Fibroblast of lung (primary cell): Measurements from ENCODE around the gene THRA. TPM values are rescaled to one million over a fixed set of nuclear protein-coding genes. Genes with fewer than 3 reads are reported as not detected.

Source experiments
- DNase-seq, 2 donors: peaks; one replicate each; pipeline versions ENCODE4 v3.0.0 to v3.0.0-alpha.2; 2010; ENCODE audit warnings: low read depth in 2 of 2
- H2AFZ ChIP-seq: 2 replicates; pipeline ENCODE4 v1.5.1; 2012; ENCODE audit warnings: low read length, control low read depth, inconsistent platforms
- H3K27ac ChIP-seq: 2 replicates; pipeline ENCODE4 v1.5.1; 2011; ENCODE audit warnings: low read length, control low read depth; ENCODE audit not compliant: insufficient read depth
- H3K27me3 ChIP-seq: 2 replicates; pipeline ENCODE4 v1.5.1; 2011; ENCODE audit warnings: mild to moderate bottlenecking, low read length; ENCODE audit not compliant: control insufficient read depth, insufficient read depth
- H3K36me3 ChIP-seq: 2 replicates; pipeline ENCODE4 v1.5.1; 2011; ENCODE audit warnings: low read length; ENCODE audit not compliant: control insufficient read depth, insufficient read depth
- H3K4me1 ChIP-seq: 2 replicates; pipeline ENCODE4 v1.5.1; 2011; ENCODE audit warnings: low read length; ENCODE audit not compliant: control insufficient read depth, insufficient read depth; ENCODE audit errors: extremely low read depth
- H3K4me2 ChIP-seq: 2 replicates; pipeline ENCODE4 v1.5.1; 2011; ENCODE audit warnings: low read length, control low read depth; ENCODE audit not compliant: insufficient read depth; ENCODE audit errors: extremely low read depth
- H3K4me3 ChIP-seq, 4 experiments: fragments of 200-600 bp in 1 of 4; sonication (generic) in 1 of 4; replicated peaks in 1 of 4; 2 replicates each; pipeline ENCODE4 v1.5.1; 2011 to 2016; ENCODE audit warnings: low read length in 4 of 4, low read depth in 3 of 4, mild to moderate bottlenecking in 3 of 4, control low read depth in 2 of 4, inconsistent platforms in 1 of 4, mixed read lengths in 1 of 4; ENCODE audit not compliant: insufficient read depth in 1 of 4; ENCODE audit errors: control extremely low read depth in 1 of 4
- H3K79me2 ChIP-seq: 2 replicates; pipeline ENCODE4 v1.5.1; 2012; ENCODE audit warnings: mild to moderate bottlenecking, low read length, inconsistent platforms; ENCODE audit not compliant: control insufficient read depth, insufficient read depth
- H3K9ac ChIP-seq: 2 replicates; pipeline ENCODE4 v1.5.1; 2011; ENCODE audit warnings: mild to moderate bottlenecking, low read length, control low read depth; ENCODE audit not compliant: insufficient read depth
- H3K9me3 ChIP-seq: 2 replicates; pipeline ENCODE4 v1.5.1; 2012; ENCODE audit warnings: low read depth, low read length; ENCODE audit not compliant: control insufficient read depth, insufficient read depth
- H4K20me1 ChIP-seq: 2 replicates; pipeline ENCODE4 v1.5.1; 2011; ENCODE audit warnings: low read length; ENCODE audit not compliant: control insufficient read depth, insufficient read depth; ENCODE audit errors: extremely low read depth
- EZH2 ChIP-seq: IDR thresholded peaks from 2 replicates; pipeline ENCODE4 v1.5.1; 2012; ENCODE audit warnings: low read length, control low read depth, mild to moderate bottlenecking; ENCODE audit errors: missing control alignments
- polyA plus RNA-seq, 2 donors: library from polyadenylated mRNA; depleted of rRNA in 1 of 2; stranded (reverse) in 1 of 2; unstranded in 1 of 2; fragments of >200 nt; gene quantifications; 2 replicates each; pipeline ENCODE4 v1.2.1, GENCODE V29; 2011 to 2012; ENCODE audit warnings: missing spikeins in 1 of 2
- total RNA-seq: library from RNA; depleted of rRNA; stranded (reverse); fragments of >200 nt; gene quantifications from 2 replicates; pipeline ENCODE4 v1.2.1, GENCODE V29; 2014
- TF ChIP-seq, protein P1 (sequence below), 2 donors: IDR thresholded peaks in 1 of 2; conservative IDR thresholded peaks in 1 of 2; 1 replicate in 1 of 2; 2 replicates in 1 of 2; pipeline ENCODE4 v1.5.1; 2011 to 2012; ENCODE audit warnings: low read length in 2 of 2, control low read depth in 1 of 2, inconsistent platforms in 1 of 2, low read depth in 1 of 2, mild to moderate bottlenecking in 1 of 2

The THRA gene
- total and polyA plus RNA-seq, 2 donors (not counting 1 experiment from before 2014, with no cell fraction given) = 27.2 to 52.8 TPM

DNA sequence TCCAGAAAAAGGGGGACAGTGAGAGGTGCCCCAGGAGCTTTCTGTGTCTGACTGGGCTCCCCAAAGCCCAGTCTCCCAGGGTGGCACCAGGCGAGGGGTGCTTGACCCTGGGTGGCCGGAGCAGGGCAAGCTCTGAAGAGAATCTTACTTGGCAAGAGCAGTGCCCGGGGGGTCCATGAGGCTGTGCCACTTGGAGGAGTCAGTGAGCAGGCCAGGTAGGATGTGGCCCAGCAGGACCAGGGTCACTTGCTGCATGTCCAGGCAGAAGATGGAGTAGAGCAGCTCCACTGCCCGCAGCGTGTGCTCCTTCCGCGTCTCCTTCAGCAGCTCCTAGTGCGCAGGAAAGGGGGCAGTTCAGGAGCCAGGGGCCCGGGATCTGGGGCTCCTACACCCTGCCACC lies 40.3 kb upstream of the THRA start:
- H3K4me3 ChIP-seq = no peak overlapping the region
- H2AFZ ChIP-seq = no peak overlapping the region
- H3K9me3 ChIP-seq = no peaks in the 10 kb centered on the region
- no peak overlapping the region for H3K27ac ChIP-seq
- DNase-seq = no peak
- H4K20me1 ChIP-seq = no peaks in the 10 kb centered on the region
- no peak for TF ChIP-seq EZH2
- TF ChIP-seq, protein P1, sequence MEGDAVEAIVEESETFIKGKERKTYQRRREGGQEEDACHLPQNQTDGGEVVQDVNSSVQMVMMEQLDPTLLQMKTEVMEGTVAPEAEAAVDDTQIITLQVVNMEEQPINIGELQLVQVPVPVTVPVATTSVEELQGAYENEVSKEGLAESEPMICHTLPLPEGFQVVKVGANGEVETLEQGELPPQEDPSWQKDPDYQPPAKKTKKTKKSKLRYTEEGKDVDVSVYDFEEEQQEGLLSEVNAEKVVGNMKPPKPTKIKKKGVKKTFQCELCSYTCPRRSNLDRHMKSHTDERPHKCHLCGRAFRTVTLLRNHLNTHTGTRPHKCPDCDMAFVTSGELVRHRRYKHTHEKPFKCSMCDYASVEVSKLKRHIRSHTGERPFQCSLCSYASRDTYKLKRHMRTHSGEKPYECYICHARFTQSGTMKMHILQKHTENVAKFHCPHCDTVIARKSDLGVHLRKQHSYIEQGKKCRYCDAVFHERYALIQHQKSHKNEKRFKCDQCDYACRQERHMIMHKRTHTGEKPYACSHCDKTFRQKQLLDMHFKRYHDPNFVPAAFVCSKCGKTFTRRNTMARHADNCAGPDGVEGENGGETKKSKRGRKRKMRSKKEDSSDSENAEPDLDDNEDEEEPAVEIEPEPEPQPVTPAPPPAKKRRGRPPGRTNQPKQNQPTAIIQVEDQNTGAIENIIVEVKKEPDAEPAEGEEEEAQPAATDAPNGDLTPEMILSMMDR (conservative IDR thresholded peaks at IDR 0.05 in 1 of 2, IDR thresholded peaks at IDR 0.05 in 1 of 2; ENCODE audit: low read depth in 1 of 2, low read length in 2 of 2) = no peak
- H3K27me3 ChIP-seq = no peaks in the 10 kb centered on the region
- peaks cover 21% of the 10 kb centered on the region for H3K36me3 ChIP-seq
- H3K4me2 ChIP-seq = no peak overlapping the region
- no peaks in the 10 kb centered on the region for H3K79me2 ChIP-seq
- no peak overlapping the region for H3K9ac ChIP-seq
- H3K4me1 ChIP-seq = peaks cover 32% of the 10 kb centered on the region

DNA sequence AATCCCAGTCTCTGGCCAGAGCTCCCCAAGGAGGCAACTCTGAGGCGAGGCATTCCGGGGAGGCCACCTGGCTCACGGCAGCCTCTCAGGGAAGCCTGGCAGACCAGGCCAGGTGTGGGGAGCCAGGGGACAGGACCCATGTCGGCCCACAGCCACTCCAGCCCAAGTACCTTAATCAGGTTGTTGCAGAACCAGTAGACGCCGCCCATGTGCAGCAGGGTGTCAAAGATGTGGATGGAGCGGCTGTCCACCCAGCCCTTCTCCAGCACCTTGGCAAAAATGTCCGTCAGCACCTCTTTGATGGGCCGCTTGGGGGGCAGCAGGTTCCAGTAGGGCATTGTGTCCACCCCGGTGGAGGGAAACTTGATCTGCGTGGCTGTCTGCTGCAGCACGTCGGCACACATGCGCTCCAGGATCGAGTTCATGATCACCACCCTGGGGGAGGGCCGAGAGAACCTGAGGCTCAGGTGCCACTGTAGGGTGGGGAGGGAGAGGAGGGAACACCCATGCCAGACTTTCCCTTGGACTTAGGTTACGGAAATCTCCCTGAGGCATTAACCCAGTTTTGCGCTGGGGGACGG lies 39.7 kb upstream of the THRA start:
- no peaks in the 10 kb centered on the region for H3K27me3 ChIP-seq
- H3K27ac ChIP-seq = no peak overlapping the region
- peaks cover 21% of the 10 kb centered on the region for H3K36me3 ChIP-seq
- H4K20me1 ChIP-seq = no peaks in the 10 kb centered on the region
- peak overlapping the region; percentile 15 for H3K4me2 ChIP-seq
- no peaks in the 10 kb centered on the region for H3K9me3 ChIP-seq
- H3K4me3 ChIP-seq = no peak overlapping the region
- no peak for DNase-seq
- TF ChIP-seq, protein P1 (conservative IDR thresholded peaks at IDR 0.05 in 1 of 2, IDR thresholded peaks at IDR 0.05 in 1 of 2; ENCODE audit: low read depth in 1 of 2, low read length in 2 of 2) = no peak
- no peak overlapping the region for H3K9ac ChIP-seq
- no peaks in the 10 kb centered on the region for H3K79me2 ChIP-seq
- peaks cover 32% of the 10 kb centered on the region for H3K4me1 ChIP-seq
- H2AFZ ChIP-seq = no peak overlapping the region

- H3K4me3 ChIP-seq = no peak overlapping the region
- H3K36me3 ChIP-seq = peaks cover 23% of the 10 kb centered on the region
- H3K27ac ChIP-seq = no peak overlapping the region
- H3K27me3 ChIP-seq = no peaks in the 10 kb centered on the region
- H4K20me1 ChIP-seq = no peaks in the 10 kb centered on the region
- H3K79me2 ChIP-seq = no peaks in the 10 kb centered on the region
- H3K9me3 ChIP-seq = no peaks in the 10 kb centered on the region
- no peak for TF ChIP-seq EZH2
- TF ChIP-seq, protein P1 (conservative IDR thresholded peaks at IDR 0.05 in 1 of 2, IDR thresholded peaks at IDR 0.05 in 1 of 2; ENCODE audit: low read depth in 1 of 2, low read length in 2 of 2) = no peak
- no peak overlapping the region for H2AFZ ChIP-seq
- DNase-seq = peak in 1 of 2 donors; percentile 61
- peaks cover 26% of the 10 kb centered on the region for H3K4me1 ChIP-seq
- no peak overlapping the region for H3K9ac ChIP-seq
- peak overlapping the region; percentile 15 for H3K4me2 ChIP-seq
Observed at GRCh38 chr17:40023590-40024292, 39.0 kb upstream of the THRA start.
